OCI-LY1 (cell line): ENCODE data around the gene MPLKIP.

ENCODE experiments used
- H2AFZ ChIP-seq: fragments of 200-600 bp; sonication (generic), shearing (Covaris generic); 2 replicates; pipeline ENCODE4 v1.6.0; 2014; ENCODE audit warnings: antibody characterized with exemption, mild to moderate bottlenecking, low read length
- H3F3A ChIP-seq: fragments of 200-600 bp; sonication (generic), shearing (Covaris generic); 2 replicates; pipeline ENCODE4 v1.6.0; 2014; ENCODE audit warnings: mild to moderate bottlenecking, antibody characterized with exemption, low read length, moderate library complexity; ENCODE audit not compliant: insufficient read depth
- H3K27ac ChIP-seq: fragments of 200-600 bp; sonication (generic); 2 replicates; pipeline ENCODE4 v1.5.1; 2014; ENCODE audit warnings: low read length, mixed run types, mild to moderate bottlenecking, low read depth; ENCODE audit not compliant: poor library complexity, severe bottlenecking
- H3K27me3 ChIP-seq: fragments of 200-600 bp; sonication (generic); 2 replicates; pipeline ENCODE4 v1.6.0; 2014; ENCODE audit warnings: antibody characterized with exemption, mild to moderate bottlenecking, low read length, moderate library complexity; ENCODE audit not compliant: insufficient read depth
- H3K36me3 ChIP-seq: fragments of 200-600 bp; sonication (generic); 2 replicates; pipeline ENCODE4 v1.6.1; 2014; ENCODE audit warnings: mild to moderate bottlenecking, antibody characterized with exemption, low read length, moderate library complexity, mixed read lengths; ENCODE audit not compliant: insufficient read depth
- H3K4me1 ChIP-seq: fragments of 200-600 bp; sonication (generic); 2 replicates; pipeline ENCODE4 v1.5.1; 2014; ENCODE audit warnings: mild to moderate bottlenecking, low read length, moderate library complexity; ENCODE audit not compliant: insufficient read depth, severe bottlenecking
- H3K4me2 ChIP-seq: fragments of 200-600 bp; sonication (generic), shearing (Covaris generic); 2 replicates; pipeline ENCODE4 v1.6.1; 2014; ENCODE audit warnings: low read length
- H3K4me3 ChIP-seq: fragments of 200-600 bp; sonication (generic); 2 replicates; pipeline ENCODE4 v1.5.1; 2014; ENCODE audit warnings: low read length, low read depth, mild to moderate bottlenecking, mixed read lengths; ENCODE audit not compliant: poor library complexity, severe bottlenecking
- H3K79me2 ChIP-seq: fragments of 200-600 bp; shearing (Covaris generic); 2 replicates; pipeline ENCODE4 v1.6.1; 2016; ENCODE audit warnings: mixed run types, low read length, mixed read lengths; ENCODE audit not compliant: insufficient read depth
- H3K9ac ChIP-seq: fragments of 200-600 bp; sonication (generic), shearing (Covaris generic); 2 replicates; pipeline ENCODE4 v1.6.1; 2014; ENCODE audit warnings: mild to moderate bottlenecking, low read length, mixed read lengths
- H3K9me2 ChIP-seq: fragments of 200-600 bp; sonication (generic), shearing (Covaris generic); 2 replicates; pipeline ENCODE4 v1.6.1; 2014; ENCODE audit warnings: low read depth, mild to moderate bottlenecking, low read length, mixed read lengths
- H3K9me3 ChIP-seq: fragments of 200-600 bp; shearing (Covaris generic); 2 replicates; pipeline ENCODE4 v1.6.1; 2014; ENCODE audit warnings: low read length, mixed read lengths
- H4K20me1 ChIP-seq: fragments of 200-600 bp; sonication (generic), shearing (Covaris generic); 2 replicates; pipeline ENCODE4 v1.6.0; 2016; ENCODE audit warnings: mild to moderate bottlenecking, low read length; ENCODE audit not compliant: insufficient read depth
- CTCF ChIP-seq: fragments of 200-600 bp; sonication (generic), shearing (Covaris generic); IDR thresholded peaks from 2 replicates; pipeline ENCODE4 v1.5.1; 2017; ENCODE audit warnings: mild to moderate bottlenecking, antibody characterized with exemption, low read length, moderate library complexity, mixed read lengths
- EZH2 ChIP-seq: fragments of 200-600 bp; sonication (generic), shearing (Covaris generic); IDR thresholded peaks from 2 replicates; pipeline ENCODE4 v1.8.0; 2017; ENCODE audit warnings: borderline replicate concordance, mixed run types, mild to moderate bottlenecking, antibody characterized with exemption, low read length, moderate library complexity, mixed read lengths

Gene MPLKIP

DNA sequence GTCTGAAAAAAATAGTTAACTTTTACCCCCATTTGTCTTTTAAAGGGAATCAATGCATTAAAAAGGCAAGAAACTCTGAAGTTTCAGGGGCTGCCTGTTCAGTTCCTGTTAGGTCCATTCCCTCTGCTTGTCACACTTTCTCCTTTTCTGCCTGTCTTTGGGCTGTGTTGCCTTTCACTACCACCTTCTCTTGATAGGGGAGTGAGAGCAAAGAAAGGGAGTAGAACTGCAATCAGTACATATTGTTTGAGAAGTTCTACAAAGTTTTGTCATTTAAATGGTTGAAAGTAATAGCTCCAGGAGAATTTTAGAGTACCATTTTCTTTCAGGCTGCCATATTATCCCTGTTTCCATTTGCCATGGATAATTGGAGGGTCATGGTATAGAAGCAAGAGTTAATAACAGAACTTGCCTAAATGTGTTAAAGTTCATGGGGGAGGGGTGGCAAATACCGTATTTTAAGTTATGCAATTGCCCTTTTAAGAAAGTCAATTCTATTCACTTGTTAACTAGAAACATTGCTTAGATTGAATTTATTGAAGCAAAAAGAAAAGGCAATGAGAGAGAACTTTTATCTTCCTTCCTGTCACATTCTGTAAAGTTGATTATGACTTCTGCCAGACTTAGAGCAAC, 38.6 kb downstream of the MPLKIP start:
- Histone ChIP-seq H3K27ac (no peak overlapping the region), H3K4me2 (no peak overlapping the region), H3K27me3 (no peaks in the 10 kb centered on the region), H3K9me3 (no peaks in the 10 kb centered on the region), H3K36me3 (peaks cover 54% of the 10 kb centered on the region), H3K4me1 (no peaks in the 10 kb centered on the region), H3F3A (no peaks in the 10 kb centered on the region), H3K9ac (no peak overlapping the region), H3K79me2 (no peaks in the 10 kb centered on the region), H3K4me3 (no peak overlapping the region), H4K20me1 (no peaks in the 10 kb centered on the region), H3K9me2 (no peaks in the 10 kb centered on the region), H2AFZ (no peak overlapping the region)
- no peak for TF ChIP-seq EZH2
- TF ChIP-seq CTCF = no peak

GRCh38 chr7:40095230-40095629, 39.2 kb downstream of the MPLKIP start:
- Histone ChIP-seq H3K79me2 (no peaks in the 10 kb centered on the region), H3K27ac (no peak overlapping the region), H3K9me2 (no peaks in the 10 kb centered on the region), H3K4me3 (no peak overlapping the region), H3K4me1 (no peaks in the 10 kb centered on the region), H4K20me1 (no peaks in the 10 kb centered on the region), H3K27me3 (no peaks in the 10 kb centered on the region), H3K4me2 (no peak overlapping the region), H3K9me3 (no peaks in the 10 kb centered on the region), H2AFZ (no peak overlapping the region), H3K9ac (no peak overlapping the region), H3K36me3 (peaks cover 59% of the 10 kb centered on the region), H3F3A (no peaks in the 10 kb centered on the region)
- TF ChIP-seq EZH2 = no peak

GRCh38 chr7:40093631-40094350, 40.6 kb downstream of the MPLKIP start:
- H3K4me3 ChIP-seq = no peak overlapping the region
- no peaks in the 10 kb centered on the region for H3F3A ChIP-seq
- no peak for TF ChIP-seq EZH2
- no peak for TF ChIP-seq CTCF
- H3K27me3 ChIP-seq = no peaks in the 10 kb centered on the region
- no peaks in the 10 kb centered on the region for H3K79me2 ChIP-seq
- no peak overlapping the region for H2AFZ ChIP-seq
- H3K9ac ChIP-seq = no peak overlapping the region
- H3K9me2 ChIP-seq = no peaks in the 10 kb centered on the region
- H3K4me1 ChIP-seq = no peaks in the 10 kb centered on the region
- H3K27ac ChIP-seq = no peak overlapping the region
- no peaks in the 10 kb centered on the region for H4K20me1 ChIP-seq
- no peaks in the 10 kb centered on the region for H3K9me3 ChIP-seq
- H3K36me3 ChIP-seq = peaks cover 72% of the 10 kb centered on the region
- no peak overlapping the region for H3K4me2 ChIP-seq

DNA sequence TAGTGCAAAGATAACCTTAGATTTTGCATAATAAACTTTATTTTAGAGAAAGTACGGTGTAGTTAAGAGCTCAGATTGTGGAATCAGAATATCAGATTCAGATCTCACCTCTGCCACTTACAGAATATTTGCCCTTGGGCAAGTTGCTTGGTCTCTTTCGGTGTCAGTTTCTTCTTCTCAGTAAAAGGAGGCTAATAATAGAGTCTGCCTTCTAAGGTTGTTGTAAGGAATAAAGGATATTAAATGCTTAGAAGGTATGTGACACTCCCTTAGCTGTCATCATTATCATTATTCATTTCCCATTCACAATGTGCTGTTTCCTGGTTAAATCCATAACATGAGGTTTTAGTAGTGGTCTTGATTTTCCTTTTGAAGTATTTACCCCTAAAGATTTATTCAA, 42.2 kb downstream of the MPLKIP start:
- Histone ChIP-seq H4K20me1 (no peaks in the 10 kb centered on the region), H3K36me3 (peaks cover 82% of the 10 kb centered on the region), H3K4me1 (no peaks in the 10 kb centered on the region), H3K4me3 (no peak overlapping the region), H3K9me2 (no peaks in the 10 kb centered on the region), H2AFZ (no peak overlapping the region), H3F3A (no peaks in the 10 kb centered on the region), H3K9me3 (no peaks in the 10 kb centered on the region), H3K79me2 (no peaks in the 10 kb centered on the region), H3K27ac (no peak overlapping the region), H3K27me3 (no peaks in the 10 kb centered on the region), H3K9ac (no peak overlapping the region), H3K4me2 (no peak overlapping the region)
- TF ChIP-seq CTCF (no peak), EZH2 (no peak)
